Mucosa of gallbladder (tissue), 1 donor: Measurements from ENCODE around the gene TEKT3. TPM values are rescaled to one million over a fixed set of nuclear protein-coding genes. Genes with fewer than 3 reads are reported as not detected.

Source experiments
- DNase-seq: peaks from one replicate; pipeline ENCODE4 v3.0.0-alpha.2; 2020; ENCODE audit warnings: low spot score
- total RNA-seq: library from RNA; stranded (reverse); gene quantifications from one replicate; pipeline ENCODE4 v1.2.1, GENCODE V29; 2021
- donor health status: DM: no; HTN: no; CAD: no.

Gene TEKT3
- total RNA-seq, 1 donor from 2014 or later: 1.2 TPM

GRCh38 chr17:15350777-15351477 is 9.5 kb upstream of the TEKT3 start:
- DNase-seq: peak; percentile 38

- no peak for DNase-seq
Observed at GRCh38 chr17:15349119-15349518, 7.7 kb upstream of the TEKT3 start.

- DNase-seq: peak; percentile 56
Observed at GRCh38 chr17:15348021-15348420, 6.6 kb upstream of the TEKT3 start.

- no peak for DNase-seq
Observed at GRCh38 chr17:15346066-15346595, 4.7 kb upstream of the TEKT3 start.

- DNase-seq: no peak
Observed at GRCh38 chr17:15343749-15344148, 2.4 kb upstream of the TEKT3 start.

- no peak for DNase-seq
Observed at GRCh38 chr17:15342460-15342859, 1.1 kb upstream of the TEKT3 start.

GRCh38 chr17:15341966-15342365 is 569 bp upstream of the TEKT3 start:
- no peak for DNase-seq

GRCh38 chr17:15340966-15341365 is 431 bp downstream of the TEKT3 start:
- no peak for DNase-seq

GRCh38 chr17:15335446-15335845 is 6.0 kb downstream of the TEKT3 start:
- DNase-seq: no peak

GRCh38 chr17:15334266-15334665 is 7.1 kb downstream of the TEKT3 start:
- DNase-seq: no peak

GRCh38 chr17:15332338-15332737 is 9.1 kb downstream of the TEKT3 start:
- no peak for DNase-seq

GRCh38 chr17:15323131-15323530 is 18.3 kb downstream of the TEKT3 start:
- DNase-seq: no peak

- no peak for DNase-seq
Observed at GRCh38 chr17:15321556-15322251, 19.7 kb downstream of the TEKT3 start.

- DNase-seq: no peak
Observed at GRCh38 chr17:15319452-15320010, 21.9 kb downstream of the TEKT3 start.

- no peak for DNase-seq
Observed at GRCh38 chr17:15311996-15312395, 29.4 kb downstream of the TEKT3 start.

- DNase-seq: no peak
Observed at GRCh38 chr17:15309793-15310192, 31.6 kb downstream of the TEKT3 start.

- DNase-seq: no peak
Observed at GRCh38 chr17:15309236-15309635, 32.2 kb downstream of the TEKT3 start.

- no peak for DNase-seq
Observed at GRCh38 chr17:15308758-15309157, 32.6 kb downstream of the TEKT3 start.

GRCh38 chr17:15307710-15308111 is 33.7 kb downstream of the TEKT3 start:
- DNase-seq: no peak

- no peak for DNase-seq
Observed at GRCh38 chr17:15303851-15304250, 37.5 kb downstream of the TEKT3 start.

- no peak for DNase-seq
Observed at GRCh38 chr17:15303268-15303667, 38.1 kb downstream of the TEKT3 start.

- no peak for DNase-seq
Observed at GRCh38 chr17:15301845-15302244, 39.6 kb downstream of the TEKT3 start.

- DNase-seq: no peak
Observed at GRCh38 chr17:15298176-15298575, 43.2 kb downstream of the TEKT3 start.
